Naive B cell (primary cell): ENCODE data around the gene CCSER1. TPM values are rescaled to one million over a fixed set of nuclear protein-coding genes. Genes with fewer than 3 reads are reported as not detected.
"Not testable (repeated sequence)": the region's sequence is repeated elsewhere in the genome, so short reads cannot be mapped to it uniquely, and the experiment has no call there.

Experiments
- ATAC-seq, 2 donors: fragments of 150-1000 bp; cut with Tn5 transposase; 2 replicates each; pipeline ENCODE4 v1.10.0; 2021; ENCODE audit warnings: low read depth in 2 of 2, mild to moderate bottlenecking in 2 of 2, moderate library complexity in 2 of 2
- DNase-seq: peaks from one replicate; pipeline ENCODE4 v3.0.0; 2022
- H3K27ac Mint-ChIP-seq, 6 donors: one replicate each; pipeline ENCODE4 v1.8.0; 2020 to 2022; ENCODE audit warnings: mild to moderate bottlenecking in 6 of 6, mixed read lengths in 6 of 6, moderate library complexity in 5 of 6, inconsistent platforms in 2 of 6
- H3K27me3 Mint-ChIP-seq, 3 donors: one replicate each; pipeline ENCODE4 v1.8.0; 2021 to 2022; ENCODE audit warnings: mixed read lengths in 3 of 3, mild to moderate bottlenecking in 1 of 3
- H3K36me3 Mint-ChIP-seq, 2 donors: one replicate each; pipeline ENCODE4 v1.8.0; 2020 to 2022; ENCODE audit warnings: mixed read lengths in 2 of 2, inconsistent platforms in 1 of 2, mild to moderate bottlenecking in 1 of 2
- H3K4me1 Mint-ChIP-seq, 3 donors: one replicate each; pipeline ENCODE4 v1.8.0; 2020 to 2022; ENCODE audit warnings: mixed read lengths in 3 of 3, inconsistent platforms in 1 of 3, mild to moderate bottlenecking in 1 of 3, moderate library complexity in 1 of 3
- H3K4me3 Mint-ChIP-seq, 8 donors: one replicate each; pipeline ENCODE4 v1.8.0; 2020 to 2022; ENCODE audit warnings: mild to moderate bottlenecking in 8 of 8, mixed read lengths in 8 of 8, moderate library complexity in 8 of 8, inconsistent platforms in 2 of 8
- H3K9me3 Mint-ChIP-seq, 7 donors: one replicate each; pipeline ENCODE4 v1.8.0; 2020 to 2022; ENCODE audit warnings: mixed read lengths in 7 of 7, mild to moderate bottlenecking in 5 of 7, inconsistent platforms in 2 of 7, moderate library complexity in 1 of 7
- polyA plus RNA-seq, 6 donors: library from polyadenylated mRNA; unstranded; fragments of 300-500 nt; fragmentation: Illumina TruSeq; gene quantifications; one replicate each; pipeline ENCODE4 v1.2.3, GENCODE V29; 2021; ENCODE audit warnings: low read depth in 6 of 6

Gene CCSER1
- polyA plus RNA-seq, 6 donors from 2014 or later: 4.4 to 16.4 (median 14.9) TPM; not detected in 1

DNA sequence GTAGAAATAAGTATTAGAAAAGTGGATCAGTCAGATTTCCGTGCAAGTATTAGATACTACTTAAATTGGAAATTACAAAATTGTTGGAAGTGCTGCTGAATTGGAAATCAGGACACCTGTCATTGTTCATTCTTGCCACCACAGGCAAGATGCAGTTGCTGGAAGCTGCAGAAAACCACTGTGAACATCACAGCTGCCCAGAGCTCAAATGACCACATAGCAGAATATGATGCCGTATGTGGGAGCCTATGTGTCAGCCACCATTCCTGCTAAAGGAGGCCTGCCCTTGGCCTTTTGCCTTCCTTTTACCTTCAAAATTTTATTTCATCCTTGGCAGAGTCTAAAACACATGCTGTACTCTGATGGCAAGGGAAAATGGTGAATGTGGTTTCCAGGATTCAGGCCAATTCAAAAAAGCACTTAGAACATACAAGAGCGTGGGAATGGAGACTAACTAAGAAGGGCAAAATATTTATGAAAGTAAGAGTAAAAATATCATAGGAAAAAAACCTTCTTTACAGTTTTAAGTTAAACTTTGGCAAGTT is 1171.0 kb downstream of the CCSER1 start:
- no peak overlapping the region for H3K4me3 Mint-ChIP-seq
- no peak overlapping the region for H3K27ac Mint-ChIP-seq
- no peaks in the 10 kb centered on the region for H3K36me3 Mint-ChIP-seq
- H3K4me1 Mint-ChIP-seq: no peaks in the 10 kb centered on the region
- ATAC-seq: no peak
- H3K27me3 Mint-ChIP-seq: no peaks in the 10 kb centered on the region
- no peak for DNase-seq
- H3K9me3 Mint-ChIP-seq: peaks cover 0 to 6% (median 0%) of the 10 kb centered on the region in 7 donors

DNA sequence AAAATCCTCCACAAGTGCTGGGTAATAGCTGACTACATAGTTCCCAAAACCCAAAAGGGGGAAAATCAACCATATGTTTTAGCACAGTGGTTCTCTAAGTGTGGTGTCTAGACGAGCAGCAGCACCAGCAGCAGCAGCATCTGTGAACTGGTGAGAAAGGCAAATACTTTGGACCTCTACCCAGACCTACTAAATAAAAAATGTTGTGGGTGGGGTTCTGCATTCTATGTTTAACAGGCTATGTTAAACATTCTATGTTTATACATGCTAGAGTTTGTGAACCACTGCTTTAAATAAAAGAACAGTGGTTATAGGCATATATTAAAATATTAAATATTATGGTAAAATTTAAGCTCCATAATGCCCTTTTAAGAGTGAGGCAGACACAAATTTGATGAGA is 1171.6 kb downstream of the CCSER1 start:
- H3K27me3 Mint-ChIP-seq: no peaks in the 10 kb centered on the region
- H3K4me1 Mint-ChIP-seq: no peaks in the 10 kb centered on the region
- DNase-seq (no peak), ATAC-seq (no peak)
- H3K36me3 Mint-ChIP-seq: no peaks in the 10 kb centered on the region
- H3K27ac Mint-ChIP-seq: no peak overlapping the region
- H3K9me3 Mint-ChIP-seq: peaks cover 0 to 6% (median 0%) of the 10 kb centered on the region in 7 donors
- no peak overlapping the region for H3K4me3 Mint-ChIP-seq

DNA sequence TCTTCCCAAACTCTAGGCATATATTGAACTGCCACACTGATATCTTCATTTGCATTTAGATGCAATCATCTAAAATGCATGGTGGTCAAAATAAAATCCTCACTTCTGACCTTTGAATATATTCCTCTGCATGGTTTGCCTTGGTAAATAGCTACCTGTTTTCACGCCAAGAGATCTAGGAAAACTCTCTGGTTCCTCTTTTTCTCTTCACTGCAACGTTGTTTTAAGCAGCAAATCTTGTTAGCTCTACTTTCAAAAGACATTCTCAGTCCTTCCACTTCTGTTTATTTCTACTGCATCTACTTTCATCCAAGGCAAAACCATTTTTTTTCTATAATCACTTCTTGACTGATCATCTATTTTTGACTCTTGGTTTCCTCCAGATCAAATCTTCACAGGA is 1174.9 kb downstream of the CCSER1 start:
- peak overlapping the region in 1 of 6 donors; percentile 8 for H3K27ac Mint-ChIP-seq
- H3K4me3 Mint-ChIP-seq: no peak overlapping the region
- H3K9me3 Mint-ChIP-seq: peaks cover 0 to 9% (median 0%) of the 10 kb centered on the region in 7 donors
- no peaks in the 10 kb centered on the region for H3K36me3 Mint-ChIP-seq
- no peak for ATAC-seq
- no peaks in the 10 kb centered on the region for H3K27me3 Mint-ChIP-seq
- no peaks in the 10 kb centered on the region for H3K4me1 Mint-ChIP-seq
- DNase-seq: no peak

DNA sequence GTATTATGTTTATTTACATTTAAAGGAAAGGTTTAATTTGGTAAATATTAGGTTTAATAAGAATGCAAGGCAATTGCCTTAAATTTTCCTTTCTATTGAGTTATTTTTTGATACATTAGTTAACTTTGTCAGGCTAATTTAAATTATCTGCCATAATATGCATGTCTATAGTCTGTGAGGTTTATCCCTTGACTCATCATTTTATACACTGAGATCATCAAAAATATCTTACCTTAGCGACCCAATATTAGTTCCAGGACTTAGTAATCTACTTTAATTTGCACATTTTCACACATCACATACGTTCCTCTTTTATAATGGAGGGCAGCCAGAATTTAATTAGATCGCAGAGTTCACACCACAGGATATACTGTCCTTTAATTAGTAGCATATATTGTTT is 1177.1 kb downstream of the CCSER1 start:
- Mint-ChIP-seq H3K9me3 (peaks cover 0 to 9% (median 0%) of the 10 kb centered on the region in 7 donors), H3K27ac (no peak overlapping the region), H3K36me3 (no peaks in the 10 kb centered on the region), H3K4me1 (no peaks in the 10 kb centered on the region), H3K4me3 (no peak overlapping the region), H3K27me3 (no peaks in the 10 kb centered on the region)
- DNase-seq (no peak), ATAC-seq (no peak)

- peaks cover 0 to 14% (median 2%) of the 10 kb centered on the region in 7 donors for H3K9me3 Mint-ChIP-seq
- DNase-seq: no peak
- H3K27ac Mint-ChIP-seq: no peak overlapping the region
- H3K36me3 Mint-ChIP-seq: no peaks in the 10 kb centered on the region
- no peaks in the 10 kb centered on the region for H3K27me3 Mint-ChIP-seq
- no peaks in the 10 kb centered on the region for H3K4me1 Mint-ChIP-seq
- no peak for ATAC-seq
- H3K4me3 Mint-ChIP-seq: no peak overlapping the region
Observed at GRCh38 chr4:91317434-91317833, 1190.2 kb downstream of the CCSER1 start.

GRCh38 chr4:91319556-91320268 is 1192.5 kb downstream of the CCSER1 start:
- no peaks in the 10 kb centered on the region for H3K36me3 Mint-ChIP-seq
- H3K4me3 Mint-ChIP-seq: no peak overlapping the region
- ATAC-seq (no peak), DNase-seq (no peak)
- H3K4me1 Mint-ChIP-seq: no peaks in the 10 kb centered on the region
- H3K27me3 Mint-ChIP-seq: no peaks in the 10 kb centered on the region
- peaks cover 0 to 7% (median 2%) of the 10 kb centered on the region in 7 donors for H3K9me3 Mint-ChIP-seq
- no peak overlapping the region for H3K27ac Mint-ChIP-seq

DNA sequence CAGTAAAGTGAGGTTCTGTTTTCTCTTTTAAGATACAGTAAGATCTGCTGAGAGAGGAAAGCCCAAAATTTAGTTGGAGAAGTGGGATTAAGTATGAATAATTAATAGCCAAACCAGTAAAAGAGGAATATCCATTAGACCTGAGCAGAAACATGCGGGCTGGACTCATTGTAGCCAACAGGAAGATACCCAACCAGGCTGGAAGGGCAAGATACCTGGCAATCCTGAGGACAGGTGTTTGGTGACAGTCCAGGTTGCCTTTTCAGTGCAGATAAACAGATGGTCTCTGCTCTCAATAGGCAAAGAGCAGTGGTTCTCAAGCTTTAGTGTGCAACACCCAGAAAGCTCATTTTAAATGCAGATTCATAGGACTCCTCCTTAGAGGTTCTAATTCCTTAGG is 1195.8 kb downstream of the CCSER1 start:
- Mint-ChIP-seq H3K4me1 (no peaks in the 10 kb centered on the region), H3K27me3 (no peaks in the 10 kb centered on the region), H3K4me3 (no peak overlapping the region), H3K36me3 (peaks cover 0 to 7% of the 10 kb centered on the region in 2 donors), H3K9me3 (peaks cover 9 to 30% (median 19%) of the 10 kb centered on the region in 7 donors), H3K27ac (peak overlapping the region in 1 of 6 donors; percentile 34)
- ATAC-seq: no peak
- no peak for DNase-seq

GRCh38 chr4:91325495-91325894 is 1198.3 kb downstream of the CCSER1 start:
- Mint-ChIP-seq H3K36me3 (peaks cover 0 to 7% of the 10 kb centered on the region in 2 donors), H3K4me3 (no peak overlapping the region), H3K27ac (no peak overlapping the region), H3K27me3 (no peaks in the 10 kb centered on the region), H3K4me1 (no peaks in the 10 kb centered on the region), H3K9me3 (peaks cover 17 to 52% (median 26%) of the 10 kb centered on the region in 7 donors)
- ATAC-seq (no peak), DNase-seq (no peak)

- not testable (repeated sequence) for DNase-seq
Observed at GRCh38 chr4:91326167-91326566, 1199.0 kb downstream of the CCSER1 start.

GRCh38 chr4:91330555-91331137 is 1203.5 kb downstream of the CCSER1 start:
- Mint-ChIP-seq H3K4me3 (no peak overlapping the region), H3K36me3 (peaks cover 0 to 7% of the 10 kb centered on the region in 2 donors), H3K4me1 (no peaks in the 10 kb centered on the region), H3K27ac (no peak overlapping the region), H3K27me3 (no peaks in the 10 kb centered on the region), H3K9me3 (peaks cover 16 to 43% (median 22%) of the 10 kb centered on the region in 7 donors)
- ATAC-seq (no peak), DNase-seq (no peak)

More at GRCh38 chr4:91326167-91326566, 1199.0 kb downstream of the CCSER1 start:
- not testable (repeated sequence) for H3K27ac Mint-ChIP-seq, H3K4me1 Mint-ChIP-seq, H3K36me3 Mint-ChIP-seq, H3K4me3 Mint-ChIP-seq, H3K27me3 Mint-ChIP-seq, ATAC-seq
- H3K9me3 Mint-ChIP-seq: peaks cover 17 to 53% (median 26%) of the 10 kb centered on the region in 7 donors

DNA sequence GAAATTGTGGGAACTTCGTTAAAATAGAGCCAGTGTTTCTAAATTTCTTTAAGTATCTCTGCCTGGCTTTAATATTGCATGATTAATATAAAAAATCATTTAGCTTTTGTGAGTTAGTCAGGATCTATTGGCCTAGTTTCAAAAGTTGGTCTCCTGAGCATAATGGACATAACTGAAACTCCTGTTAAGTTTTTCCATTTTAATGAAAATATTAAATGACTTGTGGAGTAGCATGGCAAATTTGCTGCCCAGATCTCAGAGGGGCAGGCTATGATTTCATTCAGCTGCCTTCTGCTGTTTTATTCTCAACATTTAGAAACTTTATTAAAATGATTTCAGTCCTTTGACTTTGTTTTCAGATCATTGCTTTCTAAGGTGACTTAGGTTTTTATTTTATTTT is 1213.6 kb downstream of the CCSER1 start:
- Mint-ChIP-seq H3K9me3 (no peaks in the 10 kb centered on the region), H3K27ac (no peak overlapping the region), H3K36me3 (no peaks in the 10 kb centered on the region), H3K4me3 (no peak overlapping the region), H3K4me1 (no peaks in the 10 kb centered on the region), H3K27me3 (no peaks in the 10 kb centered on the region)
- DNase-seq (no peak), ATAC-seq (no peak)

DNA sequence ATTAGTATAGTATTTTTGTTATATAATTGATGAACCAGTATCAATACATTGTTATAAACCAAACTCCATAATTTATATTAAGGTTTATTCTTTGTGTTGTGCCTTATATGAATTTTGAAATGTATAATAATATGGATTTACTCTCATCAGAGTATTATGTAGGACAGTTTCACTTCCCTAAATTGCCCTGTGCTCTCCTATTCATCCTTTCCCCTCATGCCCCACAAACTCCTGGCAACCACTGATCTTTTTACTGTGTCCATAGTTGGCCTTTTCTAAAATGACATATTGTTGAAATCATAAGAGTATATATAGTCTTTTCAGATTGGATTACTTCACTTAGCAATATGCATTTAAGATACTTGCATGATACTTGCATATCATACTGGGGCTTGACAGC is 1218.4 kb downstream of the CCSER1 start:
- no peaks in the 10 kb centered on the region for H3K36me3 Mint-ChIP-seq
- H3K9me3 Mint-ChIP-seq: peaks cover 0 to 2% (median 0%) of the 10 kb centered on the region in 7 donors
- H3K27me3 Mint-ChIP-seq: no peaks in the 10 kb centered on the region
- no peak for DNase-seq
- no peak overlapping the region for H3K27ac Mint-ChIP-seq
- ATAC-seq: no peak
- H3K4me1 Mint-ChIP-seq: no peaks in the 10 kb centered on the region
- no peak overlapping the region for H3K4me3 Mint-ChIP-seq

GRCh38 chr4:91356496-91356895 is 1229.3 kb downstream of the CCSER1 start:
- not testable (repeated sequence) for H3K36me3 Mint-ChIP-seq, H3K4me1 Mint-ChIP-seq, H3K27ac Mint-ChIP-seq, H3K4me3 Mint-ChIP-seq, DNase-seq, ATAC-seq, H3K27me3 Mint-ChIP-seq
- peaks cover 2 to 23% (median 12%) of the 10 kb centered on the region in 7 donors for H3K9me3 Mint-ChIP-seq

GRCh38 chr4:91358016-91358415 is 1230.8 kb downstream of the CCSER1 start:
- ATAC-seq, H3K4me3 Mint-ChIP-seq, H3K36me3 Mint-ChIP-seq, H3K27me3 Mint-ChIP-seq, H3K4me1 Mint-ChIP-seq, DNase-seq, H3K27ac Mint-ChIP-seq: not testable (repeated sequence)
- peaks cover 2 to 17% (median 9%) of the 10 kb centered on the region in 7 donors for H3K9me3 Mint-ChIP-seq
